Testis (tissue), 2 donors: ENCODE data around the gene BEND7.

Source experiments
- CTCF ChIP-seq, 3 experiments: fragments of 450-650 bp in 2 of 3; fragments of 200-600 bp in 1 of 3; sonication (generic) in 1 of 3; IDR thresholded peaks; one replicate each; pipeline ENCODE4 v1.5.1; 2016 to 2019; ENCODE audit warnings: antibody characterized with exemption in 3 of 3, mild to moderate bottlenecking in 2 of 3, moderate library complexity in 1 of 3
- POLR2A ChIP-seq: fragments of 450-650 bp; IDR thresholded peaks from one replicate; pipeline ENCODE4 v1.6.1; 2017; ENCODE audit warnings: antibody characterized with exemption, mild to moderate bottlenecking, moderate library complexity

GRCh38 chr10:13496931-13497330 lies 31.9 kb downstream of the BEND7 start:
- TF ChIP-seq CTCF (IDR thresholded peaks at IDR 0.05), result no peak
- TF ChIP-seq POLR2A, result no peak
